ENCODE data around the gene ONECUT3.

The ONECUT3 gene

GRCh38 chr19:1823020-1823419 lies 69.7 kb downstream of the ONECUT3 start:
- Histone ChIP-seq H3K23ac (ENCODE audit: low read depth, low read length, poor library complexity) (no peak overlapping the region), H2BK15ac (ENCODE audit: low read length) (no peak overlapping the region), H3K4me1 (ENCODE audit: control insufficient read depth in 2 of 2, insufficient read depth in 1 of 2, low read depth in 1 of 2, low read length in 2 of 2) (peaks cover 3 to 6% of the 10 kb centered on the region in 2 donors), H3K27me3 (ENCODE audit: control insufficient read depth in 3 of 3, insufficient read depth in 3 of 3, low read depth in 1 of 3, low read length in 3 of 3) (no peaks in the 10 kb centered on the region), H3K9me3 (replicated peaks in 1 of 2; ENCODE audit: control insufficient read depth in 2 of 2, insufficient read depth in 1 of 2, low read depth in 1 of 2, low read length in 2 of 2) (no peaks in the 10 kb centered on the region), H3K9ac (ENCODE audit: low read depth, low read length, poor library complexity) (no peak overlapping the region), H2BK120ac (ENCODE audit: low read depth, low read length) (no peak overlapping the region), H2BK12ac (ENCODE audit: low read length) (no peak overlapping the region), H3K79me1 (ENCODE audit: low read depth, low read length) (peaks cover 17% of the 10 kb centered on the region), H2AFZ (ENCODE audit: low read length) (no peak overlapping the region), H2AK5ac (ENCODE audit: low read depth, low read length) (no peak overlapping the region), H3K4ac (ENCODE audit: low read length) (no peak overlapping the region), H3K4me3 (ENCODE audit: low read length in 2 of 2) (no peak overlapping the region), H4K91ac (ENCODE audit: low read depth, low read length, poor library complexity) (no peak overlapping the region), H4K8ac (ENCODE audit: low read depth, low read length) (no peak overlapping the region), H3K4me2 (ENCODE audit: insufficient read depth, low read length, poor library complexity, severe bottlenecking) (no peak overlapping the region), H3K18ac (ENCODE audit: low read length) (no peak overlapping the region), H3K14ac (ENCODE audit: low read length) (no peak overlapping the region), H2BK5ac (ENCODE audit: low read length) (no peak overlapping the region), H3K36me3 (replicated peaks in 1 of 2; ENCODE audit: control insufficient read depth in 2 of 2, insufficient read depth in 2 of 2, low read length in 2 of 2) (peaks cover 27 to 84% of the 10 kb centered on the region in 2 donors), H3K27ac (replicated peaks; ENCODE audit: low read length) (no peak overlapping the region)
- no peak for DNase-seq (ENCODE audit: low spot score)
- WGBS, 2 donors (ENCODE audit: extremely low coverage in 2 of 2, insufficient read length in 2 of 2, insufficient replicate concordance in 1 of 2): no CpG with 5 or more reads among the region's 8 CpGs

- Histone ChIP-seq H3K4ac (ENCODE audit: low read length) (no peak overlapping the region), H3K79me1 (ENCODE audit: low read depth, low read length) (peaks cover 22% of the 10 kb centered on the region), H4K91ac (ENCODE audit: low read depth, low read length, poor library complexity) (no peak overlapping the region), H2BK120ac (ENCODE audit: low read depth, low read length) (no peak overlapping the region), H2AK5ac (ENCODE audit: low read depth, low read length) (peak overlapping the region; percentile 28), H3K36me3 (replicated peaks in 1 of 2; ENCODE audit: control insufficient read depth in 2 of 2, insufficient read depth in 2 of 2, low read length in 2 of 2) (peaks cover 22 to 81% of the 10 kb centered on the region in 2 donors), H3K4me3 (ENCODE audit: low read length in 2 of 2) (no peak overlapping the region), H3K23ac (ENCODE audit: low read depth, low read length, poor library complexity) (peak overlapping the region; percentile 89), H3K27ac (replicated peaks; ENCODE audit: low read length) (no peak overlapping the region), H3K27me3 (ENCODE audit: control insufficient read depth in 3 of 3, insufficient read depth in 3 of 3, low read depth in 1 of 3, low read length in 3 of 3) (no peaks in the 10 kb centered on the region), H2BK5ac (ENCODE audit: low read length) (no peak overlapping the region), H3K4me1 (ENCODE audit: control insufficient read depth in 2 of 2, insufficient read depth in 1 of 2, low read depth in 1 of 2, low read length in 2 of 2) (peaks cover 3 to 6% of the 10 kb centered on the region in 2 donors), H2AFZ (ENCODE audit: low read length) (no peak overlapping the region), H3K14ac (ENCODE audit: low read length) (peak overlapping the region; percentile 38), H4K8ac (ENCODE audit: low read depth, low read length) (no peak overlapping the region), H3K18ac (ENCODE audit: low read length) (no peak overlapping the region), H2BK12ac (ENCODE audit: low read length) (no peak overlapping the region), H3K4me2 (ENCODE audit: insufficient read depth, low read length, poor library complexity, severe bottlenecking) (no peak overlapping the region), H3K9ac (ENCODE audit: low read depth, low read length, poor library complexity) (no peak overlapping the region), H2BK15ac (ENCODE audit: low read length) (no peak overlapping the region), H3K9me3 (replicated peaks in 1 of 2; ENCODE audit: control insufficient read depth in 2 of 2, insufficient read depth in 1 of 2, low read depth in 1 of 2, low read length in 2 of 2) (no peaks in the 10 kb centered on the region)
- no CpG with 5 or more reads among the region's 36 CpGs for WGBS, 2 donors (ENCODE audit: extremely low coverage in 2 of 2, insufficient read length in 2 of 2, insufficient replicate concordance in 1 of 2)
- no peak for DNase-seq (ENCODE audit: low spot score)
Observed at GRCh38 chr19:1823539-1824251, 70.4 kb downstream of the ONECUT3 start.

- WGBS, 2 donors (ENCODE audit: extremely low coverage in 2 of 2, insufficient read length in 2 of 2, insufficient replicate concordance in 1 of 2): no CpG with 5 or more reads among the region's 14 CpGs
- DNase-seq (ENCODE audit: low spot score): no peak
Observed at GRCh38 chr19:1824252-1824622, 70.9 kb downstream of the ONECUT3 start.

GRCh38 chr19:1825909-1826556 lies 72.7 kb downstream of the ONECUT3 start:
- H2AFZ ChIP-seq (ENCODE audit: low read length): no peak overlapping the region
- no peak overlapping the region for H3K27ac ChIP-seq (replicated peaks; ENCODE audit: low read length)
- peak; percentile 84 for DNase-seq (ENCODE audit: low spot score)
- H3K4me2 ChIP-seq (ENCODE audit: insufficient read depth, low read length, poor library complexity, severe bottlenecking): no peak overlapping the region
- peak overlapping the region; percentile 70 for H3K9ac ChIP-seq (ENCODE audit: low read depth, low read length, poor library complexity)
- peaks cover 3 to 6% of the 10 kb centered on the region in 2 donors for H3K4me1 ChIP-seq (ENCODE audit: control insufficient read depth in 2 of 2, insufficient read depth in 1 of 2, low read depth in 1 of 2, low read length in 2 of 2)
- WGBS, 2 donors (ENCODE audit: extremely low coverage in 2 of 2, insufficient read length in 2 of 2, insufficient replicate concordance in 1 of 2): no CpG with 5 or more reads among the region's 15 CpGs
- peak overlapping the region; percentile 83 for H3K18ac ChIP-seq (ENCODE audit: low read length)
- no peak overlapping the region for H2BK5ac ChIP-seq (ENCODE audit: low read length)
- peaks cover 22 to 77% of the 10 kb centered on the region in 2 donors for H3K36me3 ChIP-seq (replicated peaks in 1 of 2; ENCODE audit: control insufficient read depth in 2 of 2, insufficient read depth in 2 of 2, low read length in 2 of 2)
- peak overlapping the region; percentile 17 for H3K4ac ChIP-seq (ENCODE audit: low read length)
- H2BK120ac ChIP-seq (ENCODE audit: low read depth, low read length): no peak overlapping the region
- peak overlapping the region; percentile 6 for H2BK12ac ChIP-seq (ENCODE audit: low read length)
- no peak overlapping the region for H3K4me3 ChIP-seq (ENCODE audit: low read length in 2 of 2)
- no peak overlapping the region for H2BK15ac ChIP-seq (ENCODE audit: low read length)
- no peak overlapping the region for H4K8ac ChIP-seq (ENCODE audit: low read depth, low read length)
- H2AK5ac ChIP-seq (ENCODE audit: low read depth, low read length): peak overlapping the region; percentile 97
- no peaks in the 10 kb centered on the region for H3K27me3 ChIP-seq (ENCODE audit: control insufficient read depth in 3 of 3, insufficient read depth in 3 of 3, low read depth in 1 of 3, low read length in 3 of 3)
- peak overlapping the region; percentile 71 for H3K14ac ChIP-seq (ENCODE audit: low read length)
- peaks cover 0 to 1% of the 10 kb centered on the region in 2 donors for H3K9me3 ChIP-seq (replicated peaks in 1 of 2; ENCODE audit: control insufficient read depth in 2 of 2, insufficient read depth in 1 of 2, low read depth in 1 of 2, low read length in 2 of 2)
- H4K91ac ChIP-seq (ENCODE audit: low read depth, low read length, poor library complexity): no peak overlapping the region
- peak overlapping the region; percentile 55 for H3K23ac ChIP-seq (ENCODE audit: low read depth, low read length, poor library complexity)
- H3K79me1 ChIP-seq (ENCODE audit: low read depth, low read length): peaks cover 22% of the 10 kb centered on the region

More at GRCh38 chr19:1824252-1824622, 70.9 kb downstream of the ONECUT3 start:
- Histone ChIP-seq H2BK5ac (ENCODE audit: low read length) (no peak overlapping the region), H3K18ac (ENCODE audit: low read length) (no peak overlapping the region), H3K4ac (ENCODE audit: low read length) (no peak overlapping the region), H3K23ac (ENCODE audit: low read depth, low read length, poor library complexity) (peak overlapping the region; percentile 89), H3K27me3 (ENCODE audit: control insufficient read depth in 3 of 3, insufficient read depth in 3 of 3, low read depth in 1 of 3, low read length in 3 of 3) (no peaks in the 10 kb centered on the region), H4K91ac (ENCODE audit: low read depth, low read length, poor library complexity) (no peak overlapping the region), H2AFZ (ENCODE audit: low read length) (no peak overlapping the region), H2BK15ac (ENCODE audit: low read length) (no peak overlapping the region), H3K27ac (replicated peaks; ENCODE audit: low read length) (no peak overlapping the region), H4K8ac (ENCODE audit: low read depth, low read length) (no peak overlapping the region), H3K4me2 (ENCODE audit: insufficient read depth, low read length, poor library complexity, severe bottlenecking) (no peak overlapping the region), H2BK120ac (ENCODE audit: low read depth, low read length) (no peak overlapping the region), H2BK12ac (ENCODE audit: low read length) (no peak overlapping the region), H2AK5ac (ENCODE audit: low read depth, low read length) (peak overlapping the region; percentile 28), H3K14ac (ENCODE audit: low read length) (no peak overlapping the region), H3K4me1 (ENCODE audit: control insufficient read depth in 2 of 2, insufficient read depth in 1 of 2, low read depth in 1 of 2, low read length in 2 of 2) (peaks cover 3 to 6% of the 10 kb centered on the region in 2 donors), H3K9me3 (replicated peaks in 1 of 2; ENCODE audit: control insufficient read depth in 2 of 2, insufficient read depth in 1 of 2, low read depth in 1 of 2, low read length in 2 of 2) (no peaks in the 10 kb centered on the region), H3K36me3 (replicated peaks in 1 of 2; ENCODE audit: control insufficient read depth in 2 of 2, insufficient read depth in 2 of 2, low read length in 2 of 2) (peaks cover 21 to 79% of the 10 kb centered on the region in 2 donors), H3K9ac (ENCODE audit: low read depth, low read length, poor library complexity) (no peak overlapping the region), H3K4me3 (ENCODE audit: low read length in 2 of 2) (no peak overlapping the region), H3K79me1 (ENCODE audit: low read depth, low read length) (peaks cover 24% of the 10 kb centered on the region)

All from neuronal stem cell (in vitro differentiated cells).